GM23338 (cell line): Measurements from ENCODE around the gene GABRE. TPM values are rescaled to one million over a fixed set of nuclear protein-coding genes. Genes with fewer than 3 reads are reported as not detected.

Experiments
- ATAC-seq: fragments of 200-7000 bp; cut with Tn5 transposase; 3 replicates; pipeline ENCODE4 v1.9.1; 2020
- DNase-seq: peaks from one replicate; pipeline ENCODE4 v3.0.0-alpha.2; 2015; ENCODE audit warnings: low spot score
- H2AFZ ChIP-seq: fragments of 200-600 bp; sonication (generic); 2 replicates; pipeline ENCODE4 v1.8.0; 2016; ENCODE audit warnings: antibody characterized with exemption, mild to moderate bottlenecking, moderate library complexity
- H3F3A ChIP-seq: fragments of 200-600 bp; sonication (generic); replicated peaks from 2 replicates; pipeline ENCODE4 v1.8.0; 2017; ENCODE audit warnings: antibody characterized with exemption, mixed run types, low read depth
- H3K27ac ChIP-seq: fragments of 200-600 bp; sonication (generic); 2 replicates; pipeline ENCODE4 v1.6.1; 2016; ENCODE audit warnings: low read depth
- H3K27me3 ChIP-seq: fragments of 200-600 bp; sonication (generic); 2 replicates; pipeline ENCODE4 v1.8.0; 2016; ENCODE audit warnings: mild to moderate bottlenecking, mixed run types, moderate library complexity; ENCODE audit not compliant: insufficient read depth
- H3K36me3 ChIP-seq: fragments of 200-600 bp; sonication (generic); 2 replicates; pipeline ENCODE4 v1.8.0; 2016; ENCODE audit warnings: mild to moderate bottlenecking; ENCODE audit not compliant: insufficient read depth
- H3K4me1 ChIP-seq: fragments of 200-600 bp; sonication (generic); 2 replicates; pipeline ENCODE4 v1.8.0; 2016; ENCODE audit warnings: mild to moderate bottlenecking, moderate library complexity; ENCODE audit not compliant: insufficient read depth
- H3K4me2 ChIP-seq: fragments of 200-600 bp; sonication (generic); 2 replicates; pipeline ENCODE4 v1.7.1; 2017; ENCODE audit warnings: mixed run types
- H3K4me3 ChIP-seq: fragments of 200-600 bp; sonication (generic); 2 replicates; pipeline ENCODE4 v1.6.1; 2016; ENCODE audit warnings: mixed run types
- H3K79me2 ChIP-seq: fragments of 200-600 bp; sonication (generic); replicated peaks from 2 replicates; pipeline ENCODE4 v1.8.0; 2017; ENCODE audit warnings: mild to moderate bottlenecking; ENCODE audit not compliant: insufficient read depth
- H3K9me2 ChIP-seq: fragments of 200-600 bp; sonication (generic); 2 replicates; pipeline ENCODE4 v1.8.0; 2017; ENCODE audit not compliant: insufficient read depth
- H4K20me1 ChIP-seq: fragments of 200-600 bp; sonication (generic); replicated peaks from 2 replicates; pipeline ENCODE4 v1.8.0; 2017; ENCODE audit warnings: mild to moderate bottlenecking; ENCODE audit not compliant: insufficient read depth
- H3K27ac Mint-ChIP-seq: 2 replicates; pipeline ENCODE4 v1.8.0; 2020; ENCODE audit warnings: inconsistent platforms, mild to moderate bottlenecking, moderate library complexity, mixed read lengths
- H3K27me3 Mint-ChIP-seq: 3 replicates; pipeline ENCODE4 v1.8.0; 2022; ENCODE audit warnings: low read depth, mild to moderate bottlenecking, moderate library complexity, mixed read lengths, inconsistent platforms; ENCODE audit not compliant: insufficient read depth, poor library complexity
- H3K36me3 Mint-ChIP-seq: 3 replicates; pipeline ENCODE4 v1.8.0; 2021; ENCODE audit warnings: low read depth, mild to moderate bottlenecking, inconsistent platforms, moderate library complexity, mixed read lengths
- H3K4me1 Mint-ChIP-seq: 3 replicates; pipeline ENCODE4 v1.8.0; 2020; ENCODE audit warnings: mild to moderate bottlenecking, inconsistent platforms, mixed read lengths
- H3K4me3 Mint-ChIP-seq: 3 replicates; pipeline ENCODE4 v1.8.0; 2021; ENCODE audit warnings: moderate library complexity, mild to moderate bottlenecking, inconsistent platforms, mixed read lengths
- H3K9me3 Mint-ChIP-seq: 3 replicates; pipeline ENCODE4 v1.8.0; 2020; ENCODE audit warnings: moderate library complexity, mild to moderate bottlenecking, inconsistent platforms, mixed read lengths
- CREB1 ChIP-seq: fragments of 250-450 bp; sonication (Bioruptor Pico); IDR thresholded peaks from 2 replicates; pipeline ENCODE4 v1.5.0; 2020; ENCODE audit warnings: low read depth, mild to moderate bottlenecking, moderate library complexity
- CTCF ChIP-seq, 2 experiments: fragments of 200-600 bp in 1 of 2; sonication (generic) in 1 of 2; conservative IDR thresholded peaks; 2 replicates each; pipeline versions ENCODE4 v1.5.1 to v1.6.1; 2016 to 2017; ENCODE audit warnings: antibody characterized with exemption in 2 of 2, low read depth in 2 of 2, mild to moderate bottlenecking in 2 of 2, moderate library complexity in 1 of 2
- ETS1 ChIP-seq: IDR thresholded peaks from 2 replicates; pipeline ENCODE4 v1.6.1; 2016; ENCODE audit warnings: antibody characterized with exemption
- POLR2AphosphoS5 ChIP-seq: IDR thresholded peaks from 2 replicates; pipeline ENCODE4 v1.6.1; 2016; ENCODE audit warnings: antibody characterized with exemption, low read depth
- REST ChIP-seq: IDR thresholded peaks from one replicate; pipeline ENCODE4 v1.6.1; 2018; ENCODE audit warnings: antibody characterized with exemption; ENCODE audit not compliant: unreplicated experiment
- ZNF462 ChIP-seq: fragments of 250-450 bp; sonication (Bioruptor Pico); IDR thresholded peaks from 2 replicates; pipeline ENCODE4 v1.5.0; 2020; ENCODE audit warnings: mild to moderate bottlenecking, moderate library complexity
- long read RNA-seq: library from polyadenylated mRNA; unstranded; transcript quantifications from one replicate; pipeline ENCODE4 v2.0.0, GENCODE V29; 2020; ENCODE audit not compliant: unreplicated experiment
- polyA plus RNA-seq: library from polyadenylated mRNA; unstranded; fragments of >200 nt; fragmentation: Nextera tagmentation; extraction: Ambion mirVana; gene quantifications from 2 replicates; pipeline ENCODE4 v1.2.1, GENCODE V29; 2016
- total RNA-seq: library from RNA; depleted of rRNA; stranded (reverse); fragments of >200 nt; shearing (Covaris generic); gene quantifications from 2 replicates; pipeline ENCODE4 v1.2.3, GENCODE V29; 2014; rRNA removed

The GABRE gene
- total RNA-seq (4.2 and 8.3 TPM in 2 replicates), polyA plus RNA-seq (4.9 and 6.0 TPM in 2 replicates)
- long read RNA-seq: 0 reads

GRCh38 chrX:151974336-151975227 lies at the start of gene GABRE:
TSS of gene GABRE (minus strand) at chrX:151974676. CDS start at chrX:151974625, 51 bp downstream.
- ATAC-seq: peak; percentile 78
- no peaks in the 10 kb centered on the region for H3F3A ChIP-seq
- peak within 1 kb of the TSS; percentile 46 for H3K4me3 ChIP-seq
- peaks cover 5% of the 10 kb centered on the region; the same call in 1 of the 2 replicates for H3K4me1 ChIP-seq
- Mint-ChIP-seq H3K4me3 (peak within 1 kb of the TSS; percentile 68), H3K4me1 (peaks cover 12% of the 10 kb centered on the region), H3K9me3 (no peaks in the 10 kb centered on the region; the same call in 2 of the 3 replicates), H3K36me3 (peaks cover 2% of the 10 kb centered on the region), H3K27me3 (peaks cover 23% of the 10 kb centered on the region), H3K27ac (no peak within 1 kb of the TSS)
- DNase-seq: peak; percentile 57
- H2AFZ ChIP-seq: 0 out of 2 replicates have a peak within 1 kb of the TSS, but pooled peaks have one; percentile 32
- TF ChIP-seq CTCF (conservative IDR thresholded peaks at IDR 0.05; ENCODE audit: low read depth in 2 of 2) (no peak), REST (no peak), POLR2AphosphoS5 (peak; percentile 39; the same call in 1 of the 2 replicates)
- H3K4me2 ChIP-seq: peak within 1 kb of the TSS; percentile 68
- H3K27me3 ChIP-seq: peaks cover 17% of the 10 kb centered on the region
- H4K20me1 ChIP-seq: no peaks in the 10 kb centered on the region
- H3K9me2 ChIP-seq: no peaks in the 10 kb centered on the region
- H3K36me3 ChIP-seq: no peaks in the 10 kb centered on the region
- H3K79me2 ChIP-seq: 0 out of 2 replicates have a peak, but pooled peaks cover 3% of the 10 kb centered on the region
- no peak within 1 kb of the TSS for H3K27ac ChIP-seq

GRCh38 chrX:152020888-152021287 lies 46.4 kb upstream of the GABRE start:
- Histone ChIP-seq H3K4me1 (no peaks in the 10 kb centered on the region), H3K9me2 (no peaks in the 10 kb centered on the region), H3K79me2 (no peaks in the 10 kb centered on the region), H4K20me1 (no peaks in the 10 kb centered on the region), H3F3A (no peaks in the 10 kb centered on the region), H2AFZ (no peak overlapping the region), H3K4me3 (no peak overlapping the region), H3K27ac (no peak overlapping the region), H3K4me2 (no peak overlapping the region), H3K27me3 (no peaks in the 10 kb centered on the region), H3K36me3 (no peaks in the 10 kb centered on the region)
- Mint-ChIP-seq H3K9me3 (no peaks in the 10 kb centered on the region; the same call in 2 of the 3 replicates), H3K27ac (no peak overlapping the region), H3K27me3 (no peaks in the 10 kb centered on the region), H3K4me3 (no peak overlapping the region), H3K4me1 (no peaks in the 10 kb centered on the region), H3K36me3 (no peaks in the 10 kb centered on the region)
- ATAC-seq: no peak
- no peak for DNase-seq
- no peak for TF ChIP-seq CREB1 (CRISPR knock-in tag)
- TF ChIP-seq ZNF462 (CRISPR knock-in tag): no peak
- no peak for TF ChIP-seq POLR2AphosphoS5
- TF ChIP-seq ETS1: no peak
